H9 (cell line): ENCODE measurements around the gene ELAVL4. TPM values are rescaled to one million over a fixed set of nuclear protein-coding genes. Genes with fewer than 3 reads are reported as not detected.

Experiments used
- DNase-seq: peaks from one replicate; pipeline ENCODE4 v3.0.0-alpha.2; 2017
- H2AFZ ChIP-seq: one replicate; pipeline ENCODE4 v1.6.1; 2013; ENCODE audit warnings: mild to moderate bottlenecking, low read length, control low read depth, moderate library complexity
- H2AK5ac ChIP-seq: 2 replicates; pipeline ENCODE4 v1.6.1; 2013; ENCODE audit warnings: low read length, control low read depth, mixed read lengths; ENCODE audit not compliant: insufficient read length
- H2BK120ac ChIP-seq: one replicate; pipeline ENCODE4 v1.6.1; 2013; ENCODE audit warnings: low read depth, mild to moderate bottlenecking, low read length, control low read depth, inconsistent platforms; ENCODE audit not compliant: poor library complexity, severe bottlenecking
- H2BK12ac ChIP-seq: 2 replicates; pipeline ENCODE4 v1.6.1; 2013; ENCODE audit warnings: low read length, control low read depth, mixed read lengths, low read depth; ENCODE audit not compliant: insufficient read length
- H2BK15ac ChIP-seq: 2 replicates; pipeline ENCODE4 v1.6.1; 2013; ENCODE audit warnings: low read depth, low read length, control low read depth
- H2BK20ac ChIP-seq: one replicate; pipeline ENCODE4 v1.6.1; 2013; ENCODE audit warnings: low read depth, mild to moderate bottlenecking, low read length, control low read depth, inconsistent platforms; ENCODE audit not compliant: poor library complexity, severe bottlenecking
- H2BK5ac ChIP-seq: 2 replicates; pipeline ENCODE4 v1.6.1; 2013; ENCODE audit warnings: low read length, control low read depth, mixed read lengths; ENCODE audit not compliant: insufficient read length
- H3K14ac ChIP-seq: 2 replicates; pipeline ENCODE4 v1.6.1; 2013; ENCODE audit warnings: low read length, control low read depth; ENCODE audit not compliant: insufficient read depth
- H3K18ac ChIP-seq: 2 replicates; pipeline ENCODE4 v1.6.1; 2013; ENCODE audit warnings: low read depth, mild to moderate bottlenecking, mixed read lengths, low read length, control low read depth; ENCODE audit not compliant: insufficient read length
- H3K23ac ChIP-seq: 2 replicates; pipeline ENCODE4 v1.6.1; 2013; ENCODE audit warnings: low read length, control low read depth, mixed read lengths, low read depth; ENCODE audit not compliant: insufficient read length
- H3K23me2 ChIP-seq: 2 replicates; pipeline ENCODE4 v1.6.1; 2013; ENCODE audit warnings: low read depth, mild to moderate bottlenecking, mixed read lengths, low read length, control low read depth; ENCODE audit not compliant: insufficient read length, poor library complexity, severe bottlenecking
- H3K27ac ChIP-seq: 2 replicates; pipeline ENCODE4 v1.5.1; 2013; ENCODE audit warnings: low read length, control low read depth, mixed read lengths, low read depth; ENCODE audit not compliant: insufficient read length
- H3K27me3 ChIP-seq: 2 replicates; pipeline ENCODE4 v1.6.1; 2013; ENCODE audit warnings: low read length, control low read depth, inconsistent platforms; ENCODE audit not compliant: insufficient read depth
- H3K4ac ChIP-seq: 2 replicates; pipeline ENCODE4 v1.6.1; 2013; ENCODE audit warnings: low read depth, mild to moderate bottlenecking, control low read depth, inconsistent platforms, low read length, moderate library complexity
- H3K4me1 ChIP-seq: 2 replicates; pipeline ENCODE4 v1.6.1; 2013; ENCODE audit warnings: low read length, control low read depth, inconsistent platforms; ENCODE audit not compliant: insufficient read depth
- H3K4me2 ChIP-seq: 2 replicates; pipeline ENCODE4 v1.6.1; 2013; ENCODE audit warnings: low read length, control low read depth, mixed read lengths; ENCODE audit not compliant: insufficient read length, insufficient read depth
- H3K56ac ChIP-seq: 2 replicates; pipeline ENCODE4 v1.6.1; 2013; ENCODE audit warnings: low read depth, mild to moderate bottlenecking, mixed read lengths, low read length, control low read depth; ENCODE audit not compliant: insufficient read length
- H3K79me1 ChIP-seq: 2 replicates; pipeline ENCODE4 v1.6.1; 2013; ENCODE audit warnings: low read depth, mild to moderate bottlenecking, moderate library complexity, low read length, control low read depth, inconsistent platforms; ENCODE audit not compliant: insufficient read depth, poor library complexity, severe bottlenecking
- H3K79me2 ChIP-seq: 2 replicates; pipeline ENCODE4 v1.6.1; 2013; ENCODE audit warnings: low read length, control low read depth, inconsistent platforms; ENCODE audit not compliant: insufficient read depth
- H3K9ac ChIP-seq: 2 replicates; pipeline ENCODE4 v1.6.1; 2013; ENCODE audit warnings: low read length, control low read depth, mixed read lengths; ENCODE audit not compliant: insufficient read length; ENCODE audit errors: extremely low read depth
- H3K9me3 ChIP-seq: one replicate; pipeline ENCODE4 v1.6.1; 2013; ENCODE audit warnings: low read depth, low read length, inconsistent platforms; ENCODE audit not compliant: control insufficient read depth
- H3T11ph ChIP-seq: one replicate; pipeline ENCODE4 v1.6.1; 2013; ENCODE audit warnings: mild to moderate bottlenecking, low read length, control low read depth, inconsistent platforms
- H4K20me1 ChIP-seq: one replicate; pipeline ENCODE4 v1.6.1; 2013; ENCODE audit not compliant: control insufficient read depth, insufficient read length, insufficient read depth
- H4K5ac ChIP-seq: 2 replicates; pipeline ENCODE4 v1.6.1; 2013; ENCODE audit warnings: low read depth, mild to moderate bottlenecking, mixed read lengths, low read length, control low read depth; ENCODE audit not compliant: insufficient read length
- H4K8ac ChIP-seq: replicated peaks from 2 replicates; pipeline ENCODE4 v1.6.1; 2013; ENCODE audit warnings: low read length, control low read depth, mixed read lengths, low read depth; ENCODE audit not compliant: insufficient read length
- H4K91ac ChIP-seq: 2 replicates; pipeline ENCODE4 v1.6.1; 2013; ENCODE audit warnings: low read depth, mild to moderate bottlenecking, moderate library complexity, mixed read lengths, low read length, control low read depth; ENCODE audit not compliant: insufficient read length
- H3K27ac Mint-ChIP-seq, 3 experiments: 2 replicates in 2 of 3; 3 replicates in 1 of 3; pipeline ENCODE4 v1.8.0; 2020 to 2021; ENCODE audit warnings: mixed read lengths in 3 of 3, mild to moderate bottlenecking in 1 of 3, moderate library complexity in 1 of 3
- H3K27me3 Mint-ChIP-seq: 2 replicates; pipeline ENCODE4 v1.8.0; 2021; ENCODE audit warnings: low read depth, mild to moderate bottlenecking, moderate library complexity, mixed read lengths
- H3K36me3 Mint-ChIP-seq, 3 experiments: 2 replicates in 2 of 3; 3 replicates in 1 of 3; pipeline ENCODE4 v1.8.0; 2020 to 2021; ENCODE audit warnings: low read depth in 3 of 3, mixed read lengths in 3 of 3; ENCODE audit not compliant: insufficient read depth in 1 of 3
- H3K4me1 Mint-ChIP-seq, 2 experiments: 2 replicates each; pipeline ENCODE4 v1.8.0; 2020; ENCODE audit warnings: mixed read lengths in 2 of 2
- H3K4me3 Mint-ChIP-seq, 2 experiments: 2 replicates in 1 of 2; 3 replicates in 1 of 2; pipeline ENCODE4 v1.8.0; 2020 to 2021; ENCODE audit warnings: mild to moderate bottlenecking in 2 of 2, mixed read lengths in 2 of 2, moderate library complexity in 1 of 2
- H3K9me3 Mint-ChIP-seq, 2 experiments: 2 replicates in 1 of 2; 3 replicates in 1 of 2; pipeline ENCODE4 v1.8.0; 2020; ENCODE audit warnings: mild to moderate bottlenecking in 2 of 2, mixed read lengths in 2 of 2, moderate library complexity in 1 of 2
- whole genome bisulfite sequencing: extraction: QIAGEN DNeasy Blood & Tissue Kit; methylation state at CpG from one replicate; pipeline ENCODE4 v1.1.7; 2013; ENCODE audit warnings: missing lambda C conversion rate, low lambda C conversion rate, mixed read lengths; ENCODE audit not compliant: insufficient read length; ENCODE audit errors: extremely low coverage; 5-methylcytosine and 5-hydroxymethylcytosine counted together
- total RNA-seq: library from RNA; stranded (reverse); gene quantifications from 2 replicates; pipeline ENCODE4 v1.2.1, GENCODE V29; 2021
- TF ChIP-seq, protein P1 (sequence below): fragments of 200-600 bp; sonication (generic); conservative IDR thresholded peaks from 3 replicates; pipeline ENCODE4 v1.8.0; 2021; ENCODE audit warnings: antibody characterized with exemption, mild to moderate bottlenecking

ELAVL4 gene
- total RNA-seq, 1 experiment from 2014 or later, result not detected

DNA sequence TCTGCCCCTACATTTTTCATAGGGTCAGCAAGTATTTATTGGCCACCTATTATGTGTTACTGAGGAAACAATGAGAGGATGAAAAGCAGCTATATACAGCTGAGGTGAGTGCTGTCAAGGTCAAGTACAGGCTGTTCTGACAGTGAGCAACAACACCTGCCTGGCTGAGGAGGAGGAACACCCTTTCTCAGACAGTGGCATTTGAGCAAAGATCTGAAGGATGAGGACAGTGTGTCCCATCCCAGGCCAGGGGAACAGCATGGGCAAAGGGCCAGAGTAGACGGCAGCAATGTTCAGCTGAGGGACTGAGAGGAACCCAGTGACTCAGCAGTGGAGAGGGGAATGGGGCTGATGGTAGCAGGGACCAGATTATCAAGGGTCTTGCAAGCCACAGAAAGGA lies 101.0 kb downstream of the ELAVL4 start:
- Mint-ChIP-seq H3K27me3 (no peaks in the 10 kb centered on the region; the same call in 1 of the 2 replicates), H3K9me3 (peaks cover 0 to 54% of the 10 kb centered on the region in 2 experiments; a peak in 2 of 5 replicates), H3K36me3 (peaks cover 0 to 12% (median 0%) of the 10 kb centered on the region in 3 experiments; a peak in 2 of 7 replicates), H3K27ac (no peak overlapping the region), H3K4me1 (no peaks in the 10 kb centered on the region), H3K4me3 (no peak overlapping the region)
- Histone ChIP-seq H2BK12ac (no peak overlapping the region), H3K56ac (no peak overlapping the region), H4K8ac (no peak overlapping the region), H3K18ac (no peak overlapping the region), H3K23ac (no peak overlapping the region), H2AFZ (no peak overlapping the region), H3K4ac (no peak overlapping the region), H3K4me2 (no peak overlapping the region), H3K9me3 (no peaks in the 10 kb centered on the region), H2BK20ac (no peak overlapping the region), H3T11ph (no peak overlapping the region), H4K20me1 (no peaks in the 10 kb centered on the region), H3K23me2 (no peaks in the 10 kb centered on the region), H2AK5ac (no peak overlapping the region), H3K79me1 (no peaks in the 10 kb centered on the region), H2BK5ac (no peak overlapping the region), H2BK15ac (no peak overlapping the region), H3K9ac (no peak overlapping the region), H3K14ac (no peak overlapping the region), H4K5ac (no peak overlapping the region), H2BK120ac (no peak overlapping the region), H3K79me2 (no peaks in the 10 kb centered on the region), H3K4me1 (no peaks in the 10 kb centered on the region), H3K27ac (no peak overlapping the region), H4K91ac (no peak overlapping the region), H3K27me3 (no peaks in the 10 kb centered on the region)
- WGBS, result no CpG with 5 or more reads among the region's 1 CpG
- TF ChIP-seq, protein P1, sequence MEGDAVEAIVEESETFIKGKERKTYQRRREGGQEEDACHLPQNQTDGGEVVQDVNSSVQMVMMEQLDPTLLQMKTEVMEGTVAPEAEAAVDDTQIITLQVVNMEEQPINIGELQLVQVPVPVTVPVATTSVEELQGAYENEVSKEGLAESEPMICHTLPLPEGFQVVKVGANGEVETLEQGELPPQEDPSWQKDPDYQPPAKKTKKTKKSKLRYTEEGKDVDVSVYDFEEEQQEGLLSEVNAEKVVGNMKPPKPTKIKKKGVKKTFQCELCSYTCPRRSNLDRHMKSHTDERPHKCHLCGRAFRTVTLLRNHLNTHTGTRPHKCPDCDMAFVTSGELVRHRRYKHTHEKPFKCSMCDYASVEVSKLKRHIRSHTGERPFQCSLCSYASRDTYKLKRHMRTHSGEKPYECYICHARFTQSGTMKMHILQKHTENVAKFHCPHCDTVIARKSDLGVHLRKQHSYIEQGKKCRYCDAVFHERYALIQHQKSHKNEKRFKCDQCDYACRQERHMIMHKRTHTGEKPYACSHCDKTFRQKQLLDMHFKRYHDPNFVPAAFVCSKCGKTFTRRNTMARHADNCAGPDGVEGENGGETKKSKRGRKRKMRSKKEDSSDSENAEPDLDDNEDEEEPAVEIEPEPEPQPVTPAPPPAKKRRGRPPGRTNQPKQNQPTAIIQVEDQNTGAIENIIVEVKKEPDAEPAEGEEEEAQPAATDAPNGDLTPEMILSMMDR, result no peak
- no peak for DNase-seq
